ENCODE data around the gene METTL8.

GRCh38 chr2:171274757-171275156 lies 159.0 kb downstream of the METTL8 start:
- TF ChIP-seq, protein P1, sequence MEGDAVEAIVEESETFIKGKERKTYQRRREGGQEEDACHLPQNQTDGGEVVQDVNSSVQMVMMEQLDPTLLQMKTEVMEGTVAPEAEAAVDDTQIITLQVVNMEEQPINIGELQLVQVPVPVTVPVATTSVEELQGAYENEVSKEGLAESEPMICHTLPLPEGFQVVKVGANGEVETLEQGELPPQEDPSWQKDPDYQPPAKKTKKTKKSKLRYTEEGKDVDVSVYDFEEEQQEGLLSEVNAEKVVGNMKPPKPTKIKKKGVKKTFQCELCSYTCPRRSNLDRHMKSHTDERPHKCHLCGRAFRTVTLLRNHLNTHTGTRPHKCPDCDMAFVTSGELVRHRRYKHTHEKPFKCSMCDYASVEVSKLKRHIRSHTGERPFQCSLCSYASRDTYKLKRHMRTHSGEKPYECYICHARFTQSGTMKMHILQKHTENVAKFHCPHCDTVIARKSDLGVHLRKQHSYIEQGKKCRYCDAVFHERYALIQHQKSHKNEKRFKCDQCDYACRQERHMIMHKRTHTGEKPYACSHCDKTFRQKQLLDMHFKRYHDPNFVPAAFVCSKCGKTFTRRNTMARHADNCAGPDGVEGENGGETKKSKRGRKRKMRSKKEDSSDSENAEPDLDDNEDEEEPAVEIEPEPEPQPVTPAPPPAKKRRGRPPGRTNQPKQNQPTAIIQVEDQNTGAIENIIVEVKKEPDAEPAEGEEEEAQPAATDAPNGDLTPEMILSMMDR (IDR thresholded peaks at IDR 0.05) = no peak
- TF ChIP-seq FOXP4 (CRISPR knock-in tag; IDR thresholded peaks at IDR 0.05) (no peak), FOXK1 (CRISPR knock-in tag; IDR thresholded peaks at IDR 0.05) (no peak), ZNF281 (CRISPR knock-in tag; IDR thresholded peaks at IDR 0.05) (no peak), ZSCAN18 (CRISPR knock-in tag; IDR thresholded peaks at IDR 0.05) (no peak), JUN (CRISPR knock-in tag; IDR thresholded peaks at IDR 0.05) (no peak), MYBL2 (CRISPR knock-in tag; IDR thresholded peaks at IDR 0.05) (no peak), ATF1 (CRISPR knock-in tag; IDR thresholded peaks at IDR 0.05) (no peak), USF2 (CRISPR knock-in tag; IDR thresholded peaks at IDR 0.05) (no peak), NR2C2 (CRISPR knock-in tag; IDR thresholded peaks at IDR 0.05) (no peak), CREB1 (CRISPR knock-in tag; IDR thresholded peaks at IDR 0.05) (no peak)
- TF ChIP-seq, protein P2, sequence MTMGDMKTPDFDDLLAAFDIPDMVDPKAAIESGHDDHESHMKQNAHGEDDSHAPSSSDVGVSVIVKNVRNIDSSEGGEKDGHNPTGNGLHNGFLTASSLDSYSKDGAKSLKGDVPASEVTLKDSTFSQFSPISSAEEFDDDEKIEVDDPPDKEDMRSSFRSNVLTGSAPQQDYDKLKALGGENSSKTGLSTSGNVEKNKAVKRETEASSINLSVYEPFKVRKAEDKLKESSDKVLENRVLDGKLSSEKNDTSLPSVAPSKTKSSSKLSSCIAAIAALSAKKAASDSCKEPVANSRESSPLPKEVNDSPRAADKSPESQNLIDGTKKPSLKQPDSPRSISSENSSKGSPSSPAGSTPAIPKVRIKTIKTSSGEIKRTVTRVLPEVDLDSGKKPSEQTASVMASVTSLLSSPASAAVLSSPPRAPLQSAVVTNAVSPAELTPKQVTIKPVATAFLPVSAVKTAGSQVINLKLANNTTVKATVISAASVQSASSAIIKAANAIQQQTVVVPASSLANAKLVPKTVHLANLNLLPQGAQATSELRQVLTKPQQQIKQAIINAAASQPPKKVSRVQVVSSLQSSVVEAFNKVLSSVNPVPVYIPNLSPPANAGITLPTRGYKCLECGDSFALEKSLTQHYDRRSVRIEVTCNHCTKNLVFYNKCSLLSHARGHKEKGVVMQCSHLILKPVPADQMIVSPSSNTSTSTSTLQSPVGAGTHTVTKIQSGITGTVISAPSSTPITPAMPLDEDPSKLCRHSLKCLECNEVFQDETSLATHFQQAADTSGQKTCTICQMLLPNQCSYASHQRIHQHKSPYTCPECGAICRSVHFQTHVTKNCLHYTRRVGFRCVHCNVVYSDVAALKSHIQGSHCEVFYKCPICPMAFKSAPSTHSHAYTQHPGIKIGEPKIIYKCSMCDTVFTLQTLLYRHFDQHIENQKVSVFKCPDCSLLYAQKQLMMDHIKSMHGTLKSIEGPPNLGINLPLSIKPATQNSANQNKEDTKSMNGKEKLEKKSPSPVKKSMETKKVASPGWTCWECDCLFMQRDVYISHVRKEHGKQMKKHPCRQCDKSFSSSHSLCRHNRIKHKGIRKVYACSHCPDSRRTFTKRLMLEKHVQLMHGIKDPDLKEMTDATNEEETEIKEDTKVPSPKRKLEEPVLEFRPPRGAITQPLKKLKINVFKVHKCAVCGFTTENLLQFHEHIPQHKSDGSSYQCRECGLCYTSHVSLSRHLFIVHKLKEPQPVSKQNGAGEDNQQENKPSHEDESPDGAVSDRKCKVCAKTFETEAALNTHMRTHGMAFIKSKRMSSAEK (CRISPR knock-in tag; IDR thresholded peaks at IDR 0.05; ENCODE audit: borderline replicate concordance) = no peak
- TF ChIP-seq, protein P3, sequence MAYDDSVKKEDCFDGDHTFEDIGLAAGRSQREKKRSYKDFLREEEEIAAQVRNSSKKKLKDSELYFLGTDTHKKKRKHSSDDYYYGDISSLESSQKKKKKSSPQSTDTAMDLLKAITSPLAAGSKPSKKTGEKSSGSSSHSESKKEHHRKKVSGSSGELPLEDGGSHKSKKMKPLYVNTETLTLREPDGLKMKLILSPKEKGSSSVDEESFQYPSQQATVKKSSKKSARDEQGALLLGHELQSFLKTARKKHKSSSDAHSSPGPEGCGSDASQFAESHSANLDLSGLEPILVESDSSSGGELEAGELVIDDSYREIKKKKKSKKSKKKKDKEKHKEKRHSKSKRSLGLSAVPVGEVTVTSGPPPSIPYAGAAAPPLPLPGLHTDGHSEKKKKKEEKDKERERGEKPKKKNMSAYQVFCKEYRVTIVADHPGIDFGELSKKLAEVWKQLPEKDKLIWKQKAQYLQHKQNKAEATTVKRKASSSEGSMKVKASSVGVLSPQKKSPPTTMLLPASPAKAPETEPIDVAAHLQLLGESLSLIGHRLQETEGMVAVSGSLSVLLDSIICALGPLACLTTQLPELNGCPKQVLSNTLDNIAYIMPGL (CRISPR knock-in tag; IDR thresholded peaks at IDR 0.05) = no peak
- TF ChIP-seq, protein P4, sequence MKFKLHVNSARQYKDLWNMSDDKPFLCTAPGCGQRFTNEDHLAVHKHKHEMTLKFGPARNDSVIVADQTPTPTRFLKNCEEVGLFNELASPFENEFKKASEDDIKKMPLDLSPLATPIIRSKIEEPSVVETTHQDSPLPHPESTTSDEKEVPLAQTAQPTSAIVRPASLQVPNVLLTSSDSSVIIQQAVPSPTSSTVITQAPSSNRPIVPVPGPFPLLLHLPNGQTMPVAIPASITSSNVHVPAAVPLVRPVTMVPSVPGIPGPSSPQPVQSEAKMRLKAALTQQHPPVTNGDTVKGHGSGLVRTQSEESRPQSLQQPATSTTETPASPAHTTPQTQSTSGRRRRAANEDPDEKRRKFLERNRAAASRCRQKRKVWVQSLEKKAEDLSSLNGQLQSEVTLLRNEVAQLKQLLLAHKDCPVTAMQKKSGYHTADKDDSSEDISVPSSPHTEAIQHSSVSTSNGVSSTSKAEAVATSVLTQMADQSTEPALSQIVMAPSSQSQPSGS (CRISPR knock-in tag; IDR thresholded peaks at IDR 0.05; ENCODE audit: borderline replicate concordance, low read depth) = no peak

All from WTC11 (cell line).